BLaER1 treated with 17β-estradiol and CSF1 and Interleukin-3, amounts not matched to agents 10 nM and 100 nM (cell line): ENCODE measurements around the gene TDO2.
"Not testable (repeated sequence)": the region's sequence is repeated elsewhere in the genome, so short reads cannot be mapped to it uniquely, and the experiment has no call there.

ENCODE experiments used
- H3K27ac ChIP-seq, 11 experiments: shearing (Covaris generic); formaldehyde crosslinking; 2 replicates each; pipeline ENCODE4 v1.8.1; 2022
- H3K27me3 ChIP-seq, 11 experiments: shearing (Covaris generic); formaldehyde crosslinking; 2 replicates each; pipeline ENCODE4 v1.8.1; 2022
- H3K36me3 ChIP-seq, 11 experiments: shearing (Covaris generic); formaldehyde crosslinking; 2 replicates each; pipeline ENCODE4 v1.8.1; 2022
- H3K4me1 ChIP-seq, 10 experiments: shearing (Covaris generic); formaldehyde crosslinking; 2 replicates each; pipeline ENCODE4 v1.8.1; 2022
- H3K4me2 ChIP-seq, 11 experiments: shearing (Covaris generic); formaldehyde crosslinking; 2 replicates each; pipeline ENCODE4 v1.8.1; 2022
- H3K4me3 ChIP-seq, 10 experiments: shearing (Covaris generic); formaldehyde crosslinking; 2 replicates each; pipeline ENCODE4 v1.8.1; 2022
- H3K9ac ChIP-seq, 11 experiments: shearing (Covaris generic); formaldehyde crosslinking; 2 replicates each; pipeline ENCODE4 v1.8.1; 2022
- H3K9me3 ChIP-seq, 11 experiments: shearing (Covaris generic); formaldehyde crosslinking; replicated peaks in 1 of 11; 2 replicates each; pipeline ENCODE4 v1.8.1; 2022
- H4K20me1 ChIP-seq, 11 experiments: shearing (Covaris generic); formaldehyde crosslinking; 2 replicates each; pipeline ENCODE4 v1.8.1; 2022
- Cebpa-rat ChIP-seq, 11 experiments: shearing (Covaris generic); IDR thresholded peaks; 2 replicates each; pipeline ENCODE4 v1.8.1; 2022

TDO2 gene

GRCh38 chr4:155914782-155915181 is 11.3 kb downstream of the TDO2 start:
- Histone ChIP-seq H3K9ac (no peak overlapping the region), H3K4me2 (peak overlapping the region in 2 of 11 experiments; percentile 8 to 28; a peak in 4 of 22 replicates), H3K4me3 (no peak overlapping the region), H3K9me3 (no peaks in the 10 kb centered on the region), H4K20me1 (no peaks in the 10 kb centered on the region), H3K27ac (no peak overlapping the region), H3K4me1 (peaks cover 0 to 10% (median 0%) of the 10 kb centered on the region in 10 experiments; a peak in 3 of 20 replicates), H3K27me3 (no peaks in the 10 kb centered on the region), H3K36me3 (no peaks in the 10 kb centered on the region)
- no peak for TF ChIP-seq Cebpa-rat (IDR thresholded peaks at IDR 0.05)

GRCh38 chr4:155921597-155921996 is 18.1 kb downstream of the TDO2 start:
- Histone ChIP-seq H3K4me1 (no peaks in the 10 kb centered on the region), H3K4me2 (no peak overlapping the region), H3K36me3 (no peaks in the 10 kb centered on the region), H3K4me3 (no peak overlapping the region), H4K20me1 (no peaks in the 10 kb centered on the region), H3K9me3 (no peaks in the 10 kb centered on the region), H3K9ac (no peak overlapping the region), H3K27ac (no peak overlapping the region), H3K27me3 (no peaks in the 10 kb centered on the region)
- no peak for TF ChIP-seq Cebpa-rat (IDR thresholded peaks at IDR 0.05)

GRCh38 chr4:155924637-155925036 is 21.1 kb downstream of the TDO2 start:
- Histone ChIP-seq H4K20me1 (no peaks in the 10 kb centered on the region), H3K4me1 (no peaks in the 10 kb centered on the region), H3K27ac (no peak overlapping the region), H3K4me3 (no peak overlapping the region), H3K4me2 (no peak overlapping the region), H3K27me3 (no peaks in the 10 kb centered on the region), H3K9me3 (peaks cover 9 to 15% (median 11%) of the 10 kb centered on the region in 11 experiments), H3K9ac (no peak overlapping the region), H3K36me3 (peaks cover 0 to 13% (median 10%) of the 10 kb centered on the region in 11 experiments; a peak in 12 of 22 replicates)
- no peak for TF ChIP-seq Cebpa-rat (IDR thresholded peaks at IDR 0.05)

- Histone ChIP-seq H3K4me2 (no peak overlapping the region), H3K36me3 (peaks cover 0 to 16% (median 10%) of the 10 kb centered on the region in 11 experiments; a peak in 12 of 22 replicates), H3K4me1 (0 out of 20 replicates have a peak, but pooled peaks cover 0 to 4% (median 0%) of the 10 kb centered on the region in 10 experiments), H3K27ac (peak overlapping the region in 1 of 11 experiments; percentile 23; a peak in 1 of 22 replicates), H3K4me3 (no peak overlapping the region), H3K9me3 (peaks cover 21 to 37% (median 27%) of the 10 kb centered on the region in 11 experiments), H4K20me1 (no peaks in the 10 kb centered on the region), H3K9ac (no peak overlapping the region), H3K27me3 (no peaks in the 10 kb centered on the region)
- no peak for TF ChIP-seq Cebpa-rat (IDR thresholded peaks at IDR 0.05)
These were observed 26.3 kb downstream of the TDO2 start for GRCh38 chr4:155929833-155930232.

GRCh38 chr4:155930330-155930729 is 26.8 kb downstream of the TDO2 start:
- H4K20me1 ChIP-seq, result no peaks in the 10 kb centered on the region
- no peak overlapping the region; a peak in 1 of 22 replicates for H3K27ac ChIP-seq
- no peaks in the 10 kb centered on the region for H3K27me3 ChIP-seq
- peaks cover 0 to 16% (median 10%) of the 10 kb centered on the region in 11 experiments; a peak in 12 of 22 replicates for H3K36me3 ChIP-seq
- no peak overlapping the region for H3K4me3 ChIP-seq
- TF ChIP-seq Cebpa-rat (IDR thresholded peaks at IDR 0.05), result no peak
- no peak overlapping the region for H3K9ac ChIP-seq
- no peak overlapping the region for H3K4me2 ChIP-seq
- H3K9me3 ChIP-seq, result peaks cover 21 to 37% (median 27%) of the 10 kb centered on the region in 11 experiments
- 0 out of 20 replicates have a peak, but pooled peaks cover 0 to 4% (median 0%) of the 10 kb centered on the region in 10 experiments for H3K4me1 ChIP-seq

- Histone ChIP-seq H3K27me3 (no peaks in the 10 kb centered on the region), H3K27ac (no peak overlapping the region), H3K4me1 (0 out of 20 replicates have a peak, but pooled peaks cover 0 to 4% (median 0%) of the 10 kb centered on the region in 10 experiments), H3K4me2 (no peak overlapping the region), H3K9ac (no peak overlapping the region), H3K36me3 (peaks cover 0 to 16% (median 10%) of the 10 kb centered on the region in 11 experiments; a peak in 12 of 22 replicates), H4K20me1 (no peaks in the 10 kb centered on the region), H3K4me3 (no peak overlapping the region), H3K9me3 (peaks cover 21 to 37% (median 27%) of the 10 kb centered on the region in 11 experiments)
- TF ChIP-seq Cebpa-rat (IDR thresholded peaks at IDR 0.05), result no peak
These were observed 28.1 kb downstream of the TDO2 start for GRCh38 chr4:155931634-155932033.

- not testable (repeated sequence) for H3K4me1 ChIP-seq, H3K4me2 ChIP-seq, H3K9ac ChIP-seq, H3K27ac ChIP-seq, H3K4me3 ChIP-seq, H3K27me3 ChIP-seq, H4K20me1 ChIP-seq
- Histone ChIP-seq H3K36me3 (peaks cover 0 to 11% (median 0%) of the 10 kb centered on the region in 11 experiments; a peak in 5 of 22 replicates), H3K9me3 (peaks cover 11 to 25% (median 17%) of the 10 kb centered on the region in 11 experiments)
These were observed 31.1 kb downstream of the TDO2 start for GRCh38 chr4:155934634-155935033.

- TF ChIP-seq Cebpa-rat (IDR thresholded peaks at IDR 0.05), result no peak
- Histone ChIP-seq H3K27ac (no peak overlapping the region), H3K4me1 (no peaks in the 10 kb centered on the region), H3K27me3 (no peaks in the 10 kb centered on the region), H3K9ac (no peak overlapping the region), H4K20me1 (no peaks in the 10 kb centered on the region), H3K4me3 (no peak overlapping the region), H3K9me3 (peaks cover 6 to 18% (median 12%) of the 10 kb centered on the region in 11 experiments; a peak in 14 of 22 replicates), H3K4me2 (no peak overlapping the region), H3K36me3 (peaks cover 0 to 18% (median 0%) of the 10 kb centered on the region in 11 experiments; a peak in 3 of 22 replicates)
These were observed 32.0 kb downstream of the TDO2 start for GRCh38 chr4:155935389-155935986.

- no peak overlapping the region for H3K27ac ChIP-seq
- TF ChIP-seq Cebpa-rat (IDR thresholded peaks at IDR 0.05), result no peak
- H3K9ac ChIP-seq, result no peak overlapping the region
- no peaks in the 10 kb centered on the region for H3K4me1 ChIP-seq
- H3K4me3 ChIP-seq, result no peak overlapping the region
- H3K4me2 ChIP-seq, result no peak overlapping the region
- H3K27me3 ChIP-seq, result no peaks in the 10 kb centered on the region
- no peaks in the 10 kb centered on the region for H3K9me3 ChIP-seq
- H4K20me1 ChIP-seq, result no peaks in the 10 kb centered on the region
- H3K36me3 ChIP-seq, result peaks cover 0 to 32% (median 0%) of the 10 kb centered on the region in 11 experiments; a peak in 6 of 22 replicates
These were observed 37.7 kb downstream of the TDO2 start for GRCh38 chr4:155941085-155941790.
